ENCODE measurements around the gene PFDN5. TPM values are rescaled to one million over a fixed set of nuclear protein-coding genes. Genes with fewer than 3 reads are reported as not detected.
A peak's percentile ranks its signal among the peaks of the same experiment; 100 is the strongest.

PFDN5 gene
- total and polyA plus RNA-seq, 9 of the 15 experiments (the other 6 are each of a cell fraction or from before 2014, with no cell fraction given), result 361 to 1,636 (median 742) TPM

GRCh38 chr12:53299454-53300180, 4.3 kb downstream of the PFDN5 start, which contains the start of gene MYG1 (continued):
- TF ChIP-seq THAP12 (CRISPR knock-in tag; IDR thresholded peaks at IDR 0.05) (no peak), ZNF431 (CRISPR knock-in tag; IDR thresholded peaks at IDR 0.05) (no peak), CCNT2 (IDR thresholded peaks at IDR 0.05; ENCODE audit: borderline replicate concordance, extremely low read depth, insufficient read length, low read depth, low read length) (peak; percentile 17), CLOCK (CRISPR knock-in tag; IDR thresholded peaks at IDR 0.05; ENCODE audit: borderline replicate concordance) (no peak), PTRF (tag; IDR thresholded peaks at IDR 0.05) (no peak), ETV1 (tag; conservative IDR thresholded peaks at IDR 0.05; ENCODE audit: low read depth) (no peak), TRIM28 (IDR thresholded peaks at IDR 0.05) (no peak), ZFX (CRISPR knock-in tag; IDR thresholded peaks at IDR 0.05) (peak; percentile 39), NR2C2 (CRISPR knock-in tag; IDR thresholded peaks at IDR 0.05) (0 out of 2 replicates have a peak, but pooled peaks have one; percentile 0), NR2C2 (tag; IDR thresholded peaks at IDR 0.05) (peak; percentile 54), RBFOX2 (IDR thresholded peaks at IDR 0.05; ENCODE audit: low read depth, low read length) (peak; percentile 66), KDM1A (IDR thresholded peaks at IDR 0.05) (no peak), ZNF311 (CRISPR knock-in tag; IDR thresholded peaks at IDR 0.05) (no peak), KDM2B (CRISPR knock-in tag; IDR thresholded peaks at IDR 0.05) (no peak), SNIP1 (IDR thresholded peaks at IDR 0.05; ENCODE audit: low read depth) (no peak), SRF (CRISPR knock-in tag; IDR thresholded peaks at IDR 0.05) (no peak)
- TF ChIP-seq, protein P1, sequence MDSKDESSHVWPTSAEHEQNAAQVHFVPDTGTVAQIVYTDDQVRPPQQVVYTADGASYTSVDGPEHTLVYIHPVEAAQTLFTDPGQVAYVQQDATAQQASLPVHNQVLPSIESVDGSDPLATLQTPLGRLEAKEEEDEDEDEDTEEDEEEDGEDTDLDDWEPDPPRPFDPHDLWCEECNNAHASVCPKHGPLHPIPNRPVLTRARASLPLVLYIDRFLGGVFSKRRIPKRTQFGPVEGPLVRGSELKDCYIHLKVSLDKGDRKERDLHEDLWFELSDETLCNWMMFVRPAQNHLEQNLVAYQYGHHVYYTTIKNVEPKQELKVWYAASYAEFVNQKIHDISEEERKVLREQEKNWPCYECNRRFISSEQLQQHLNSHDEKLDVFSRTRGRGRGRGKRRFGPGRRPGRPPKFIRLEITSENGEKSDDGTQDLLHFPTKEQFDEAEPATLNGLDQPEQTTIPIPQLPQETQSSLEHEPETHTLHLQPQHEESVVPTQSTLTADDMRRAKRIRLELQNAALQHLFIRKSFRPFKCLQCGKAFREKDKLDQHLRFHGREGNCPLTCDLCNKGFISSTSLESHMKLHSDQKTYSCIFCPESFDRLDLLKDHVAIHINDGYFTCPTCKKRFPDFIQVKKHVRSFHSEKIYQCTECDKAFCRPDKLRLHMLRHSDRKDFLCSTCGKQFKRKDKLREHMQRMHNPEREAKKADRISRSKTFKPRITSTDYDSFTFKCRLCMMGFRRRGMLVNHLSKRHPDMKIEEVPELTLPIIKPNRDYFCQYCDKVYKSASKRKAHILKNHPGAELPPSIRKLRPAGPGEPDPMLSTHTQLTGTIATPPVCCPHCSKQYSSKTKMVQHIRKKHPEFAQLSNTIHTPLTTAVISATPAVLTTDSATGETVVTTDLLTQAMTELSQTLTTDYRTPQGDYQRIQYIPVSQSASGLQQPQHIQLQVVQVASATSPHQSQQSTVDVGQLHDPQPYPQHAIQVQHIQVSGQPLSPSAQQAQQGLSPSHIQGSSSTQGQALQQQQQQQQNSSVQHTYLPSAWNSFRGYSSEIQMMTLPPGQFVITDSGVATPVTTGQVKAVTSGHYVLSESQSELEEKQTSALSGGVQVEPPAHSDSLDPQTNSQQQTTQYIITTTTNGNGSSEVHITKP (IDR thresholded peaks at IDR 0.05; ENCODE audit: partially characterized antibody), result no peak
- TF ChIP-seq, protein P2, sequence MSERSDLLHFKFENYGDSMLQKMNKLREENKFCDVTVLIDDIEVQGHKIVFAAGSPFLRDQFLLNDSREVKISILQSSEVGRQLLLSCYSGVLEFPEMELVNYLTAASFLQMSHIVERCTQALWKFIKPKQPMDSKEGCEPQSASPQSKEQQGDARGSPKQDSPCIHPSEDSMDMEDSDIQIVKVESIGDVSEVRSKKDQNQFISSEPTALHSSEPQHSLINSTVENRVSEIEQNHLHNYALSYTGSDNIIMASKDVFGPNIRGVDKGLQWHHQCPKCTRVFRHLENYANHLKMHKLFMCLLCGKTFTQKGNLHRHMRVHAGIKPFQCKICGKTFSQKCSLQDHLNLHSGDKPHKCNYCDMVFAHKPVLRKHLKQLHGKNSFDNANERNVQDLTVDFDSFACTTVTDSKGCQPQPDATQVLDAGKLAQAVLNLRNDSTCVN (CRISPR knock-in tag; IDR thresholded peaks at IDR 0.05), result no peak

Measured in K562 (cell line).